ENCODE results near the gene PNKP.

Gene PNKP

GRCh38 chr19:49895566-49896297 is 28.4 kb upstream of the PNKP start:
- H3K4me1 Mint-ChIP-seq: peaks cover 52 to 85% of the 10 kb centered on the region in 2 donors
- peak overlapping the region; percentile 98 for H3K27ac Mint-ChIP-seq
- DNase-seq (no peak), ATAC-seq (replicated peaks) (peak in 1 of 2 donors; percentile 8)
- peaks cover 54 to 70% of the 10 kb centered on the region in 2 donors for H3K36me3 Mint-ChIP-seq
- H3K27me3 Mint-ChIP-seq: no peaks in the 10 kb centered on the region
- H3K9me3 Mint-ChIP-seq: peaks cover 8 to 19% of the 10 kb centered on the region in 2 donors
- H3K4me3 Mint-ChIP-seq: peak overlapping the region; percentile 95 to 99

DNA sequence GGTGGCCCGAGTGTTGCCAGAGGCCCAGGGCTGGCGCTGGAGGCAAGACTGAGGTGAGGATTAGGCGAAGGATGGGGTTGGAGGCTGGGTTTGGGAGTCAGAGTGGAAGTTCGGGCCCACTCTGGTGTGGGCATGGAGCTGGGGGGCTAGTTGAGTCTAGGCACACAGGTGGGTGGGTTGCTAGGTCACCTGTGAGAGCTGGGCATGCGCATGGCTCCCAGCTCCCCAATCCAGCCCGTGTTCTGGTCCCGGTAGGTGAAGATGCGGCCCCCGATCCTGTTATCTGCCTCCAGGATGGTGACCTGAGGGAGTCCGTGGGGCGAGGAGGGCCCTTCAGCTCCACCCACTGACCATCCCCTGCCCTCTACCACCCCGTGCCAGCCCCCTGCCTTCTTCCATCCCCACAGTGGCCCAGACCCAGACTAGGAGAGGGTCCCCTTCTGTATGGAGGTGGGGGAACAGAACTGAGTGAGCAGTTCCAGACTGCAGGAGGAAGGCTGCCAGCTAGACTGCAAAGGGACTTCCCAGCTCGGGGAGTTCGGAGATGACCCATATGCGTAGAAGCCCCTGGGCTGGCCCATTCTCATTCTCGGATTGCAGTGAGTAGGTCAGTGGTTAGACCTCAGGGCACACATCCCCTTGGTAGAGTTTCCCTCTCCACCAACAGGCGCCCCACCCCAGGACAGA is 27.6 kb upstream of the PNKP start:
- Mint-ChIP-seq H3K4me1 (peaks cover 48 to 82% of the 10 kb centered on the region in 2 donors), H3K27me3 (no peaks in the 10 kb centered on the region), H3K36me3 (peaks cover 60 to 72% of the 10 kb centered on the region in 2 donors), H3K9me3 (peaks cover 9 to 19% of the 10 kb centered on the region in 2 donors), H3K27ac (peak overlapping the region; percentile 98), H3K4me3 (peak overlapping the region; percentile 95 to 99)
- ATAC-seq (replicated peaks) (peak; percentile 35 to 36), DNase-seq (peak; percentile 83)

- Mint-ChIP-seq H3K4me1 (peaks cover 52 to 86% of the 10 kb centered on the region in 2 donors), H3K9me3 (peaks cover 9 to 19% of the 10 kb centered on the region in 2 donors), H3K36me3 (peaks cover 69 to 81% of the 10 kb centered on the region in 2 donors), H3K4me3 (peak overlapping the region; percentile 95 to 99), H3K27me3 (no peaks in the 10 kb centered on the region), H3K27ac (peak overlapping the region; percentile 98)
- ATAC-seq (replicated peaks) (no peak), DNase-seq (no peak)
Observed at GRCh38 chr19:49894011-49894664, 26.8 kb upstream of the PNKP start.

GRCh38 chr19:49892716-49893115 is 25.3 kb upstream of the PNKP start:
- peak overlapping the region; percentile 95 to 99 for H3K4me3 Mint-ChIP-seq
- no peaks in the 10 kb centered on the region for H3K27me3 Mint-ChIP-seq
- peak overlapping the region; percentile 96 for H3K27ac Mint-ChIP-seq
- peaks cover 60 to 89% of the 10 kb centered on the region in 2 donors for H3K4me1 Mint-ChIP-seq
- ATAC-seq (replicated peaks) (no peak), DNase-seq (no peak)
- peaks cover 11 to 19% of the 10 kb centered on the region in 2 donors for H3K9me3 Mint-ChIP-seq
- H3K36me3 Mint-ChIP-seq: peaks cover 80 to 95% of the 10 kb centered on the region in 2 donors

DNA sequence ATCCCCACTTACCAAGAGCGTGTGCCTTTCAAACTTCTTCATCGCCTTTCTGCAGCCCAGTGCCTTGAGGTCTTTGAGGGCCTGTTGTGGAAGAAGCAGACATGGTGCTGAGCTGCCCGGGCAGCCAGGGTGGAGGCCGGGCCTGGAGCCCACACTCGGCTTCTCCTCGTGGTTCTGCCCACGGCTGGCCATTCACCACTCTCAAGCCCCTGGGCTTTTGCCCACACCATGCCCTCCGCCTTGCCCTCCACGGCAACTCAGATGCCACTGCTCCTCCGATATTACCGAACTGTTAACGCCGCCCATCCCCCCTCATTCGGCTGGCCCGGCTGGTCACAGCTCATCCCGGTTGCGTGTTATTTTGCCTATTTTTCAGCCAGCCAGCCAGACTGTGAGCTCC is 24.0 kb upstream of the PNKP start:
- H3K36me3 Mint-ChIP-seq: peaks cover 81 to 98% of the 10 kb centered on the region in 2 donors

DNA sequence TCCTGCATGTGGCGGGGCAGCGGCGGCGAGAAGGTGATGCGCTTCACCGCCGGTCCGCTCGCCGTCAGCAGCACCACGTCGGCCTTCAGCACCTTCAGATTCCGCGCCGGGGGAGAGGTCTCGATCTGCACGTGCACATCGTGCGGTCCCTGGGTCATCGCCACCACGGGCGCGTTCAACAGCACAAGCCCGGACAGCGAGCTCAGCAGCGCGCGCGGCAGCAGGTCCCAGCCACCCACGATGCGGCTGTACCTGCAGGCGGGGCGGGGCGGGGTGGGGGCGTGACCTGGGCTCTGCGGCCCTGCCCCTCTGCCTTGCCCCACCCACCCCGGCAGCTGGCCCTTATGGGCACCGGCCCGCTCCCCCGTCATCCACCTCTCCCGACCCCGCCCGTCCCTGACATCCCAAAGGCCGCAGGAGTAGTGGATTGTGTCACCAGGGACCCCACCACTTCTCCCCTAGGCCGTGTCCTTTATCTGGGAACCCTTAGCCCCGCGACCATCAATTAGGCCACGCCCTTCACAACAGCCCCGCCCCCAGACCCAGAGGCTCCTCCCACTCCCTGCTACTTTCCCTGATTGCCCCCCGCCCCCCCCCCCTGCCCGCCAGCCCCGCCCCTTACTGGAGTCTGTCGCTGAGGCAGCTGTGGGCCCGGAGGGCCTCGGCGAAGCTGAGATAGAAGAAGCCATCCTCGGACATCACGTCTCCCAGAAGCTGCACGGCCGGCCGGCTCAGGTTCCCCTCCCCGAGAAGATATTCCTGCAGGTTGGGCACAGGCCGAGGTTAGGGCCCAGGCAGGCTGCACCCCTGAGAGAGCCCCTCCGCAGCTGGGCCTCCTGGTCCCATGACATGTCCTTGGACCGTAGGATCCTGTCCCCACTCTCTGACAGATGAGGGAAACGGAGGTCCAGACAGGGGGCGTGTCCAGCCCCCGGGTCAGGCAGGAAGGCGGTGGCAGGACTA is 23.3 kb upstream of the PNKP start:
- Mint-ChIP-seq H3K4me1 (peaks cover 60 to 90% of the 10 kb centered on the region in 2 donors), H3K36me3 (peaks cover 80 to 94% of the 10 kb centered on the region in 2 donors), H3K9me3 (peaks cover 11 to 19% of the 10 kb centered on the region in 2 donors), H3K4me3 (peak overlapping the region; percentile 95 to 99), H3K27me3 (no peaks in the 10 kb centered on the region), H3K27ac (peak overlapping the region; percentile 96)
- DNase-seq: peak; percentile 55
- ATAC-seq (replicated peaks): peak; percentile 20 to 29

More for the DNA sequence above, 24.0 kb upstream of the PNKP start:
- Mint-ChIP-seq H3K4me3 (peak overlapping the region; percentile 95 to 99), H3K27me3 (no peaks in the 10 kb centered on the region), H3K4me1 (peaks cover 60 to 89% of the 10 kb centered on the region in 2 donors), H3K9me3 (peaks cover 11 to 19% of the 10 kb centered on the region in 2 donors), H3K27ac (peak overlapping the region; percentile 96)
- DNase-seq (no peak), ATAC-seq (replicated peaks) (no peak)

DNA sequence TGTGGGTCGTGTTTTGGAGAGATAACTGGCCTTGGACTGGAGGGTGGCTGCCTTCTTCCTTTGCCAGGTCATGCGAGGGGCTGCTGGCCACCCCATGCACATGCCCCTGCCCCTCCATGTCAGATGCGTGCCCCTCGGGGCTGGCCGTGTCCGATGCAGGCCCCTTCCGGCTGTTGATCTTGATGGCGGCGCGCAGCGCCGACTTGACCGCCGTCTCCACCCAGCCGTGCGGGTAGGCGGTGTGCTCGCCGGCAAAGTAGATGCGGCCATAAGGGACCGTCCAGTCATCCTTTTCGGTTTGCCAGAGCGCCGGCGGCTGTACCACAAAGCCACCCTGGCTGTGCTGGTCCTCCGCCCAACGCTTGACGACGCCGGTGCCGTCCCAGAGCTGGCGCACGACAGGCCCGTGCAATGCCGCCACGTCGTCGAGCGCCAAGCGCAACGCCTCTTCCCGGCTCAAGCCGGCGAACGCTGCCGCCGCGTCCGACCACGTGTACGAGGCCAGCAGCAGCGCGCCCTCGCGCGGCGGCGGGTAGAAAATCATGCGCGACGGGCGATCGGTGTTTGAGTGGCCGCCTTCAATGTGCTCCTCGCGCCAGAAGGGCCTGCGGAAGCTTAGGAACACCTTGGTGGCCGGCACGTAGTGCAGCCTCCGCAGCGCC is 22.4 kb upstream of the PNKP start:
- peaks cover 58 to 91% of the 10 kb centered on the region in 2 donors for H3K4me1 Mint-ChIP-seq
- H3K27me3 Mint-ChIP-seq: no peaks in the 10 kb centered on the region
- peaks cover 80 to 94% of the 10 kb centered on the region in 2 donors for H3K36me3 Mint-ChIP-seq
- peak; percentile 5 to 13 for ATAC-seq (replicated peaks)
- peak overlapping the region; percentile 76 to 79 for H3K4me3 Mint-ChIP-seq
- DNase-seq: peak; percentile 56
- H3K9me3 Mint-ChIP-seq: peaks cover 11 to 19% of the 10 kb centered on the region in 2 donors
- peak overlapping the region; percentile 94 for H3K27ac Mint-ChIP-seq

DNA sequence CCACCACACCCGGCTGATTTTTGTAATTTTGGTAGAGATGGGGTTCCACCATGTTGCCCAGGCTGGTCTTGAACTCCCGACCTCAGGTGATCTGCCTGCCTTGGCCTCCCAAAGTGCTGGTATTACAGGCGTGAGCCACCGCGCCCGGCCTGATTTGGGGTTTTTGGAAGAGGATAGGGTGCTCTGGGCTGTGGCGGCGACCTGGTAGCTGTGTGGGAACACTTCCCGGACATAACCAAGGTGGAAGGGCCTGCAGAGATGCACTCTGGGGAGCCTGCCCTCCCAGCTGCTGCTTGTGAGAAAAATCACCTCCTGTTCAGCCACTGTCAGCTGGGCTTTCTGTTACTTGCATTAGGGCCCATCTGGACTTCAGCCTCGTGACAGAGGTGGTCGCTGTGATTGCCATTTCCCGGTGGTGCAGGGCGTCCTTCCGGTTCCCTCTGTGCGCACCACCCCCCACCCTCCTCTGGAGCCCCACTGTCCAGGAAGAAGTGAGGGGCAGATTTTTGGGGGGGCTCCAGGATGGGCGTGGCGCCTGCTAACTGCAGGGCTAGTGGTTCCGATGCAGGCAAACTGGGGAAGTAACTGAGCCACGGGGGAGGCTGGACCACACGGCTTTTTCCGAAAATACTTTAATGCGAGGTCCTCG is 21.8 kb upstream of the PNKP start:
- peak overlapping the region; percentile 94 for H3K27ac Mint-ChIP-seq
- ATAC-seq (replicated peaks) (no peak), DNase-seq (no peak)
- peak overlapping the region; percentile 76 to 79 for H3K4me3 Mint-ChIP-seq
- H3K36me3 Mint-ChIP-seq: peaks cover 81 to 94% of the 10 kb centered on the region in 2 donors
- H3K9me3 Mint-ChIP-seq: peaks cover 11 to 19% of the 10 kb centered on the region in 2 donors
- H3K4me1 Mint-ChIP-seq: peaks cover 56 to 91% of the 10 kb centered on the region in 2 donors
- no peaks in the 10 kb centered on the region for H3K27me3 Mint-ChIP-seq

DNA sequence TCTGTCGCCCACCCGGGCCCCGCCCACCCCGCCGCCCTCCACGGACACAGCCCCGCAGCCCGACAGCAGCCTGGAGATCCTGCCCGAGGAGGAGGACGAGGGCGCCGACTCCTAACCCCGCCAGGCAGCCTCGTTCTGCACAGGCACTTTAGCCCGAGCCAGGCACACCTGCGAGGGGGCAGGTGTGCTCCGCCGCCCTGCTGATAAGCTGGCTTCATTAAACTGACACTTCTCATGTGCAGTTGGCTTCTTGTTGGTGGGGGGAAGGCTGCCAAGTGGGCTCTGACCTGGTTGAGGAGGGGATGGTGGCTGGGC is 21.1 kb upstream of the PNKP start:
- DNase-seq: no peak
- Mint-ChIP-seq H3K36me3 (peaks cover 80 to 93% of the 10 kb centered on the region in 2 donors), H3K27ac (peak overlapping the region; percentile 94), H3K4me3 (peak overlapping the region; percentile 76 to 79), H3K27me3 (no peaks in the 10 kb centered on the region), H3K9me3 (peaks cover 11 to 18% of the 10 kb centered on the region in 2 donors), H3K4me1 (peaks cover 53 to 91% of the 10 kb centered on the region in 2 donors)
- peak; percentile 7 to 11 for ATAC-seq (replicated peaks)

DNA sequence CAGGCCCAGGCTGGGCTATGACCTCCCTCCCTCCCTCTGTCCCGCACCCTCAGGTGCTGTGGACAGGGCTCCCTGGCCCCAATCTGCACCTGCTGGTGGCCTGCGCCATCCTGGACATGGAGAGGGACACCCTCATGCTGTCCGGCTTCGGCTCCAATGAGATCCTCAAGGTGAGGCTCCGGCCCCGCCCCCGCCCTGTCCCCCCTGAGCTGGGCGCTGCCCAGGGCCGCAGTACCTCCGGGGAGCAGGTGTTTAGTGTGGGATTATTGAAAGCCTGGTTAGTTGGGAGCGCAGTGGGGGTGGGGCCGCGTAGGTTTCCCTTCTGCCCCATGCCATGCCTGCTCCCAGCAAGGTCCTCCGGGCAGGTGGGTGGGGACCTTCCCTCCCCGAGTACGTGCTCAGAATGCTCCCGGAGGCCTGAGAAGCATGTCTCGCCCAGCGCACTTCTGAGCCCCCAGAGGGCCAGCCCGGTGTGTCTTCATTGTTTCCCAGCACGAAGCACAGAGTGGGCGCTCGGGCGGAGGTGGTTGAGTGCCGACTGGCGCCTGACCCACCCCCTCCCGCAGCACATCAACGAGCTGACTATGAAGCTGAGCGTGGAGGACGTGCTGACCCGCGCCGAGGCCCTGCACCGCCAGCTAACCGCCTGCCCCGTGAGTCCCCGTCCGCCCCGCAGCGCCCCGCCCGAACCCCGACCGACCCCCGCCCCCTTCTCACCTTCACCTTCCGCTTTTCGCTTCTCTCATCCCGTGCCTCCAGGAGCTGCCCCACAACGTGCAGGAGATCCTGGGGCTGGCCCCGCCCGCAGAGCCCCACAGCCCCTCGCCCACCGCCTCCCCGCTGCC is 20.5 kb upstream of the PNKP start:
- Mint-ChIP-seq H3K27ac (peak overlapping the region; percentile 94), H3K27me3 (no peaks in the 10 kb centered on the region), H3K36me3 (peaks cover 79 to 93% of the 10 kb centered on the region in 2 donors), H3K4me1 (peaks cover 51 to 90% of the 10 kb centered on the region in 2 donors), H3K4me3 (peak overlapping the region; percentile 64 to 79), H3K9me3 (peaks cover 13 to 14% of the 10 kb centered on the region in 2 donors)
- peak; percentile 42 for DNase-seq
- ATAC-seq (replicated peaks): peak; percentile 22 to 30

DNA sequence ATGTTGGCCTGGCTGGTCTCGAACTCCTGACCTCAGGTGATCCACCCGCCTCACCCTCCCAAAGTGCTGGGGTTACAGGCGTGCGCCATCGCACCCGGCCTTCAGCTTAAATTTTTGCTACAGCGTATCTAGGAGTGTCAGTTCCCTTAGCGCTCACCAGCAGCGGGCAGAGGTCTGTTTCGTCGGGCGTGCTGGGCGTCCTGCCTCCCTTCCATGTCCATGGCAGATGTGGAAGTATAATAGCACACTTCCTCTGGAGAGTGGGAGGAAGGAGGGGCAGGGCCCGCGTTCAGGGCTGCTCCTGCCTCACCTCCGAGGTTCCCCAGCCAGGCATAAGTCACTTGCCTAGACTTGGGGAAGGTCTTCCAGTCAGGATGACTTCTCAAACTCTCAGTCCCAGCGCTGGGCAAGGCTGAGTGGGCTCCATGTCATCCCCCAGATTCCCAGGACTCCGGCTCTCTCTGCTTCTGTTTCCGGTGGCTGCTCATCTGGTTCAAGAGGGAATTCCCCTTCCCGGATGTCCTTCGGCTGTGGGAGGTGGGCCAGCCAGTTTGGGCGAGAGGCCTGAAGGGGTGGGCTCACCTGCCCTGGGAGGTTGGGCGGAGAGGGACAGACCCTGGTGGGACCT is 19.8 kb upstream of the PNKP start:
- peak; percentile 1 to 2 for ATAC-seq (replicated peaks)
- Mint-ChIP-seq H3K27ac (peak overlapping the region; percentile 94), H3K9me3 (peaks cover 9 to 11% of the 10 kb centered on the region in 2 donors), H3K4me1 (peaks cover 45 to 89% of the 10 kb centered on the region in 2 donors), H3K36me3 (peaks cover 78 to 93% of the 10 kb centered on the region in 2 donors), H3K27me3 (no peaks in the 10 kb centered on the region), H3K4me3 (peak overlapping the region; percentile 64 to 79)
- DNase-seq: no peak
